GM19397 (cell line): ENCODE results near the gene FCRL5.

Source experiments
- ATAC-seq: cut with Tn5 transposase; IDR thresholded peaks from one replicate; pipeline ENCODE4 v1.9.1; 2021; ENCODE audit warnings: mild to moderate bottlenecking, moderate library complexity; ENCODE audit not compliant: unreplicated experiment

The FCRL5 gene

GRCh38 chr1:157532569-157532968 is 19.7 kb downstream of the FCRL5 start:
- ATAC-seq, result no peak

- ATAC-seq, result peak; percentile 80
These were observed 28.4 kb downstream of the FCRL5 start for GRCh38 chr1:157523774-157524493.

- no peak for ATAC-seq
These were observed 31.3 kb downstream of the FCRL5 start for GRCh38 chr1:157521056-157521455.

GRCh38 chr1:157520386-157520935 is 31.9 kb downstream of the FCRL5 start:
- no peak for ATAC-seq

GRCh38 chr1:157519451-157519850 is 32.9 kb downstream of the FCRL5 start:
- no peak for ATAC-seq

GRCh38 chr1:157517016-157517415 is 35.3 kb downstream of the FCRL5 start:
- no peak for ATAC-seq

GRCh38 chr1:157515709-157516108 is 36.6 kb downstream of the FCRL5 start:
- ATAC-seq, result no peak

GRCh38 chr1:157515141-157515540 is 37.2 kb downstream of the FCRL5 start:
- no peak for ATAC-seq

- peak; percentile 49 for ATAC-seq
These were observed 40.0 kb downstream of the FCRL5 start for GRCh38 chr1:157512036-157512969.

- no peak for ATAC-seq
These were observed 42.6 kb downstream of the FCRL5 start for GRCh38 chr1:157509546-157510232.

GRCh38 chr1:157505481-157506272 is 46.6 kb downstream of the FCRL5 start:
- ATAC-seq, result peak; percentile 76

GRCh38 chr1:157504646-157505045 is 47.7 kb downstream of the FCRL5 start:
- ATAC-seq, result no peak

- ATAC-seq, result no peak
These were observed 52.8 kb downstream of the FCRL5 start for GRCh38 chr1:157499521-157499920.

- ATAC-seq, result no peak
These were observed 53.6 kb downstream of the FCRL5 start for GRCh38 chr1:157498736-157499090.

GRCh38 chr1:157497987-157498735 is 54.2 kb downstream of the FCRL5 start:
- ATAC-seq, result no peak

- ATAC-seq, result no peak
These were observed 55.0 kb downstream of the FCRL5 start for GRCh38 chr1:157497284-157497683.

- ATAC-seq, result no peak
These were observed 56.2 kb downstream of the FCRL5 start for GRCh38 chr1:157496121-157496526.

GRCh38 chr1:157495285-157495684 is 57.0 kb downstream of the FCRL5 start:
- ATAC-seq, result no peak

- ATAC-seq, result no peak
These were observed 58.2 kb downstream of the FCRL5 start for GRCh38 chr1:157494093-157494492.
